ENCODE results near the gene TUBA1C. TPM values are rescaled to one million over a fixed set of nuclear protein-coding genes. Genes with fewer than 3 reads are reported as not detected.

TUBA1C gene
- polyA plus RNA-seq, result 237 TPM
- long read RNA-seq, donor 1, transcript TUBA1C-201 (4 exons, 3,001 nt), result major isoform, 50 of 601 reads
- long read RNA-seq, donor 1, partial matches to known transcripts, result 500 of 601 reads
- long read RNA-seq, donor 1, other reads (novel, unspliced or antisense), result 49 of 601 reads
- long read RNA-seq, donor 2, transcript TUBA1C-201 (4 exons, 3,001 nt), result major isoform, 79 of 1,079 reads
- long read RNA-seq, donor 2, partial matches to known transcripts, result 831 of 1,079 reads
- long read RNA-seq, donor 2, other reads (novel, unspliced or antisense), result 167 of 1,079 reads
- long read RNA-seq, donor 3, result 0 reads
- long read RNA-seq, donor 4, transcript TUBA1C-201 (4 exons, 3,001 nt), result major isoform, 12 of 12 reads
- long read RNA-seq, donor 4, partial matches to known transcripts, result 0 of 12 reads
- long read RNA-seq, donor 4, other reads (novel, unspliced or antisense), result 0 of 12 reads
- long read RNA-seq, donor 5, transcript TUBA1C-201 (4 exons, 3,001 nt), result major isoform, 34 of 69 reads
- long read RNA-seq, donor 5, partial matches to known transcripts, result 5 of 69 reads
- long read RNA-seq, donor 5, other reads (novel, unspliced or antisense), result 30 of 69 reads
- long read RNA-seq, donor 6, transcript TUBA1C-201 (4 exons, 3,001 nt), result major isoform, 55 of 483 reads
- long read RNA-seq, donor 6, partial matches to known transcripts, result 305 of 483 reads
- long read RNA-seq, donor 6, other reads (novel, unspliced or antisense), result 121 of 483 reads
- long read RNA-seq, donor 7, transcript TUBA1C-201 (4 exons, 3,001 nt), result major isoform, 16 of 737 reads
- long read RNA-seq, donor 7, partial matches to known transcripts, result 437 of 737 reads
- long read RNA-seq, donor 7, other reads (novel, unspliced or antisense), result 280 of 737 reads
- long read RNA-seq, donor 8, transcript TUBA1C-201 (4 exons, 3,001 nt), result major isoform, 96 of 485 reads
- long read RNA-seq, donor 8, transcript TUBA1C-203 (2 exons, 1,105 nt), result minor isoform, 5 of 485 reads
- long read RNA-seq, donor 8, partial matches to known transcripts, result 263 of 485 reads
- long read RNA-seq, donor 8, other reads (novel, unspliced or antisense), result 120 of 485 reads
- long read RNA-seq, donor 9, transcript TUBA1C-201 (4 exons, 3,001 nt), result major isoform, 76 of 165 reads
- long read RNA-seq, donor 9, partial matches to known transcripts, result 0 of 165 reads
- long read RNA-seq, donor 9, other reads (novel, unspliced or antisense), result 87 of 165 reads
- long read RNA-seq, donor 10, transcript TUBA1C-201 (4 exons, 3,001 nt), result major isoform, 67 of 149 reads
- long read RNA-seq, donor 10, partial matches to known transcripts, result 9 of 149 reads
- long read RNA-seq, donor 10, other reads (novel, unspliced or antisense), result 70 of 149 reads
- long read RNA-seq, donor 11, transcript TUBA1C-201 (4 exons, 3,001 nt), result major isoform, 54 of 127 reads
- long read RNA-seq, donor 11, partial matches to known transcripts, result 11 of 127 reads
- long read RNA-seq, donor 11, other reads (novel, unspliced or antisense), result 59 of 127 reads

DNA sequence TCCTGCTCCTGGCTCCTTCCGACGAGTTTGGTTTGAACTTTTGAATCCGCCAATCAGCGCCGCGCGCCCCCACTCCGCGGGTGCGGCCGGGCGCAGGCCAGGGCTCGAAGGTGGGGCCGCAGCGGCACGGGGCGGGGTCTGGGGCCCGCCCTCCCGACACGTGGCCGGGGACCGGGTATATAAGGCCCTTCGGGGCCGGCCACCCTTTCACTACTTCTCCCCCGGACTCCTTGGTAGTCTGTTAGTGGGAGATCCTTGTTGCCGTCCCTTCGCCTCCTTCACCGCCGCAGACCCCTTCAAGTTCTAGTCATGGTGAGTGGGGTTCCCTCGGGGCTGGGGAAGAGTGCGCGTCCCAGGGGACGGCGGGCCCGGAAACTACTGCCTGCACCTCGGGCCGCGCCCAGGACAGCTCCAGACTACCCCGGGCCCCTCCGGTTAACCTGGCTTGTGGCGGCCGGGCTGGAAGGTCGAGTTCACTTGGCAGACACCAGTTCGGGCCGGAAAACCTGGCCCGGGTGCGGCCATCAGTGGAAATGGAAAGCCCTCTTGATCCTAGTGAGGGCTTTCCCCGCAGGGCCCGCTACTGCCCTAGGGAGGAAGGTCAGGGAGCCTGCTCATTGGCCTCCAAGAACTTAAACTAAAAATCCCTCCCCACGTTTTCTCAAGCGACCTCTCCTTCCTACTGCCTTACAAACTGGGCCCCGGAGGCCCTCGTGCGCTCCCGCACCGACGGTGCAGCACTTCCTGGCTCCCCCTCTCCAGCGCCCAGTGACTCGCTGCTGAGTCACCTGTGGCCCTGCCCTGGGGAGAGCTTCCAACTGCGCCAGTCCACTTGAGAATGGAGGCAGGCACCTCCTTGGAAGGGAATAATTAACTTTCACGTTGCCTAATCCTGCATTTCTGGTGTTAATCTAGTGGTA is at the start of gene TUBA1C:
Gene TUBA1C (plus strand): TSS at position 210 of the 920 bp plus-strand sequence. CDS start 100 bp downstream, at position 310.
- peaks cover 10% of the 10 kb centered on the region for H3K36me3 ChIP-seq (ENCODE audit: control insufficient read depth, insufficient read depth, low read length)
- H3K4me1 ChIP-seq (ENCODE audit: control insufficient read depth, insufficient read depth, low read length), result peaks cover 23% of the 10 kb centered on the region
- DNase-seq, result peak; percentile 94 to 97
- H3K27ac ChIP-seq (ENCODE audit: low read length), result peak within 1 kb of the TSS; percentile 98
- peak within 1 kb of the TSS; percentile 90 for H3K4me3 ChIP-seq (ENCODE audit: low read length)
- H3K9me3 ChIP-seq (ENCODE audit: control insufficient read depth, low read depth, low read length), result peaks cover 10% of the 10 kb centered on the region
- no peaks in the 10 kb centered on the region for H3K27me3 ChIP-seq (ENCODE audit: control insufficient read depth, insufficient read depth, low read length)
- no CpG with 5 or more reads among the region's 61 CpGs for WGBS (ENCODE audit: insufficient coverage, low lambda C conversion rate)

DNA sequence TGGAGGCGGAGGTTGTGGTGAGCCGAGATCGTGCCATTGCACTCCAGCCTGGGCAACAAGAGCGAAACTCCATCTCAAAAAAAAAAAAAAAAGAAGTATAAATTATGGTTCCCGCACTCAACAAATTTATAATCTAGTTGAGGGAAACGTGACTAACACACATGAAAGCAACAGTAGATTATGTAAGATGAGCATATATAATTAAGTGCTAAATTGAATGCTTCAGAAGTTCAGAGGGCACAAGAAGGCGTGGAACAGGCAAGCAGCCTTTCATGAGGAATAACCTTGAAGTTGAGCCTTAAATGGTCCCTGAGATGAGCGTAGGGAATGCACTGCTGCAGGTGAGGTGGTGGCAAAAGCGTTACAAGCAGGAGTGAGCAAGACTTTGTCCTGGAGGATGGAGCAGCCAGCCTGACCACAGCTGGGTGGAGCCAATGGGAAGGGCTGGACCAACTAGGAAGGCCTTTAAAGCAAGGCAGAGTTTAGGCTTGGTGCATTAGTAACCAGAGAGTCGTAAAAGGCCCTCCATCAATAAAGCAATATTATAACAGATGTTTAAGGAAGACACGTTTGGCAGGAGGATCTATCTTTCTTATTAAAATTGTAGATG is 45.4 kb upstream of the TUBA1C start:
- Histone ChIP-seq H3K27me3 (ENCODE audit: control insufficient read depth, insufficient read depth, low read length) (no peaks in the 10 kb centered on the region), H3K9me3 (ENCODE audit: control insufficient read depth, low read depth, low read length) (no peaks in the 10 kb centered on the region), H3K36me3 (ENCODE audit: control insufficient read depth, insufficient read depth, low read length) (no peaks in the 10 kb centered on the region), H3K4me1 (ENCODE audit: control insufficient read depth, insufficient read depth, low read length) (no peaks in the 10 kb centered on the region), H3K27ac (ENCODE audit: low read length) (no peak overlapping the region), H3K4me3 (ENCODE audit: low read length) (no peak overlapping the region)
- 100% methylated on average over 3 of the region's 11 CpGs for WGBS (ENCODE audit: insufficient coverage, low lambda C conversion rate)
- no peak for DNase-seq

GRCh38 chr12:49220972-49221371 is 43.9 kb upstream of the TUBA1C start:
- Histone ChIP-seq H3K4me3 (ENCODE audit: low read length) (no peak overlapping the region), H3K4me1 (ENCODE audit: control insufficient read depth, insufficient read depth, low read length) (no peaks in the 10 kb centered on the region), H3K27ac (ENCODE audit: low read length) (no peak overlapping the region), H3K36me3 (ENCODE audit: control insufficient read depth, insufficient read depth, low read length) (no peaks in the 10 kb centered on the region), H3K27me3 (ENCODE audit: control insufficient read depth, insufficient read depth, low read length) (no peaks in the 10 kb centered on the region), H3K9me3 (ENCODE audit: control insufficient read depth, low read depth, low read length) (no peaks in the 10 kb centered on the region)
- no peak for DNase-seq
- no CpG with 5 or more reads among the region's 4 CpGs for WGBS (ENCODE audit: insufficient coverage, low lambda C conversion rate)

- WGBS (ENCODE audit: insufficient coverage, low lambda C conversion rate), result 100% methylated on average over 1 of the region's 1 CpG
- H3K36me3 ChIP-seq (ENCODE audit: control insufficient read depth, insufficient read depth, low read length), result no peaks in the 10 kb centered on the region
- no peak overlapping the region for H3K4me3 ChIP-seq (ENCODE audit: low read length)
- H3K27me3 ChIP-seq (ENCODE audit: control insufficient read depth, insufficient read depth, low read length), result no peaks in the 10 kb centered on the region
- H3K27ac ChIP-seq (ENCODE audit: low read length), result peak overlapping the region; percentile 58
- H3K4me1 ChIP-seq (ENCODE audit: control insufficient read depth, insufficient read depth, low read length), result no peaks in the 10 kb centered on the region
- DNase-seq, result no peak
- no peaks in the 10 kb centered on the region for H3K9me3 ChIP-seq (ENCODE audit: control insufficient read depth, low read depth, low read length)
Observed at GRCh38 chr12:49223122-49223521, 41.8 kb upstream of the TUBA1C start.

DNA sequence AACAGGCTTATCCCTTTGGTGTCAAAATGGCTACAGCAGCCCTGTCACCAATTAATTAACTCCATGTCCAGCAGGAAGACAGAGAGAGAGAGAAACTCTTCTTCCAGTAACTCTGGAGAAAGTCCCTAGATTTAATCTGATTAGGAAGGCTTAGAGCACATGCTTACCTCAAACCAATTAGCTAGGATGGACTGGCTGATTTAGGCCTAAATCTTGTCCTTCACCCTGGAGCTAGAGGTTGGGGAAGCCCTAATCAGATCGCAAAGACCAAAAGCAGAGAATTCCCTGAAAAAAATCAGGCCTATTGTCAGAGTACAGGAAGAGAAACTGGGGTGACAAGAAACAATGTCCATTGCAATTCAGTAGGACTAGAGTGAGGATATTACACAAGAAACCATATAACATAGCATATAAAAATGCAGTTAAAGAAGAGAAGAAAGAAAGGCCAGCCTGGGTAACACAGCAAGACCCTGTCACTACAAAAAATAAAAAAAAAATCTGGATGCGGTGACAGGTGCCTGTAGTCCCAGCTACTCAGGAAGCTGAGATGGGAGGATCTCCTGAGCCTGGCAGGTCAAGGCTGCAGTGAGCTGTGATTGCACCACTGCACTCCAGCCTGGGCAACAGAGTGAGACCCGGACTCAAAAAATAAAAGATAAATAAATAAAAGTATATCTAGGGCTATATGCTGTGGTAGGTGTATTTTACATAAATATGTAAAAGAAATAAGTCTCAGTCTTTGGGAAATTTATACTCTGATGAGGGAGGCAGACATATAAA is 41.1 kb upstream of the TUBA1C start:
- no peak overlapping the region for H3K27ac ChIP-seq (ENCODE audit: low read length)
- H3K4me3 ChIP-seq (ENCODE audit: low read length), result no peak overlapping the region
- DNase-seq, result no peak
- no peaks in the 10 kb centered on the region for H3K36me3 ChIP-seq (ENCODE audit: control insufficient read depth, insufficient read depth, low read length)
- 82% methylated on average over 2 of the region's 3 CpGs for WGBS (ENCODE audit: insufficient coverage, low lambda C conversion rate)
- no peaks in the 10 kb centered on the region for H3K4me1 ChIP-seq (ENCODE audit: control insufficient read depth, insufficient read depth, low read length)
- H3K9me3 ChIP-seq (ENCODE audit: control insufficient read depth, low read depth, low read length), result no peaks in the 10 kb centered on the region
- H3K27me3 ChIP-seq (ENCODE audit: control insufficient read depth, insufficient read depth, low read length), result no peaks in the 10 kb centered on the region

DNA sequence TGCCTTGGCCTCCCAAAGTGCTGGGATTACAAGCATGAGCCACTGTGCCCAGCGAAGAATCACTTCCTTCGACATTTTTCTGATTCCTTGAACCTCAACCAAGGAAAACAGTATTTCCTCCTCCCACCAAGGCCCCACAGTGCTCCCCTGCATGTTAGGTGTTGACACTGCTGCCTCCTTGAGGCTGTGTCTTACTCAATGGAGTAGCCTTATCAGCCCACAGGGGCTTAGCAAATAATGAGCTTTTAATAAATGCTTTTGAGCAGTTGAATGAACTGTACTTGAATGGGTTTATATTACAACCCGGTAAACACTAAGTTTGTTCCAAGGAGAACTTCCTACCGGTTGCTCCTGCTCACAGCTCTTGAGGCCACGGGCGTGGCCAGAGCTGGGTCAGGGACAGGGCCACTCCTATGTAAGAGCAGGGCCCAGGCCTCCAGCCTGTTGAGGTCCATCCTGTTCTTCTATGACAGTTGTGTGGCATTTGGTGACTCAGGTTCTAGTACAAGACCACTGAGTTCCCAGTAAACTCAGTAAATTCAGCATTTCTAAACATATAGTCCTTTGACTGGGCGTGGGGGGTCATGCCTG is 39.2 kb upstream of the TUBA1C start:
- no peaks in the 10 kb centered on the region for H3K36me3 ChIP-seq (ENCODE audit: control insufficient read depth, insufficient read depth, low read length)
- DNase-seq, result no peak
- H3K4me1 ChIP-seq (ENCODE audit: control insufficient read depth, insufficient read depth, low read length), result no peaks in the 10 kb centered on the region
- WGBS (ENCODE audit: insufficient coverage, low lambda C conversion rate), result no CpG with 5 or more reads among the region's 7 CpGs
- no peaks in the 10 kb centered on the region for H3K9me3 ChIP-seq (ENCODE audit: control insufficient read depth, low read depth, low read length)
- no peak overlapping the region for H3K27ac ChIP-seq (ENCODE audit: low read length)
- no peak overlapping the region for H3K4me3 ChIP-seq (ENCODE audit: low read length)
- no peaks in the 10 kb centered on the region for H3K27me3 ChIP-seq (ENCODE audit: control insufficient read depth, insufficient read depth, low read length)

GRCh38 chr12:49227713-49228112 is 37.2 kb upstream of the TUBA1C start:
- 100% methylated on average over 1 of the region's 3 CpGs for WGBS (ENCODE audit: insufficient coverage, low lambda C conversion rate)
- Histone ChIP-seq H3K36me3 (ENCODE audit: control insufficient read depth, insufficient read depth, low read length) (no peaks in the 10 kb centered on the region), H3K4me3 (ENCODE audit: low read length) (no peak overlapping the region), H3K27me3 (ENCODE audit: control insufficient read depth, insufficient read depth, low read length) (no peaks in the 10 kb centered on the region), H3K4me1 (ENCODE audit: control insufficient read depth, insufficient read depth, low read length) (peaks cover under 1% of the 10 kb centered on the region), H3K27ac (ENCODE audit: low read length) (no peak overlapping the region), H3K9me3 (ENCODE audit: control insufficient read depth, low read depth, low read length) (no peaks in the 10 kb centered on the region)
- no peak for DNase-seq

DNA sequence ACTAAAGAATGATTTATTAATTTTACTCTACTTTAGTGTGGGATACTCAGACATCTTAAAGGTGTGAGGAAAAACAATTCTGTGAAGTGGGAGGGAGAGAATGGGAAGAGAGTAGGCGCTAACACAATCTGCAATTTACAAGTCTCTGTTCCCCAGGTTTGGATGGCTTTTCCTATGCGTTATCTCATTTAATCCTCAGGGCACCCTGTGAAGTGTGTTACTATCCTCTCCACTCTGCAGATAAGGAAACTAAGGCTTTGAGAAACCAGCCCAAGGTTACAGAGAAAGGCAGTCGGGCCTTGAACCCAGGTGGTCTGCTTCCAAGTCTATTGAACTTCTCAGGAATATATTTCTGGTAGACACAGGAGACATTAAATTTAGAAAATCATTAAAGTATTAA is 36.2 kb upstream of the TUBA1C start:
- no peaks in the 10 kb centered on the region for H3K9me3 ChIP-seq (ENCODE audit: control insufficient read depth, low read depth, low read length)
- no peak overlapping the region for H3K27ac ChIP-seq (ENCODE audit: low read length)
- no peaks in the 10 kb centered on the region for H3K36me3 ChIP-seq (ENCODE audit: control insufficient read depth, insufficient read depth, low read length)
- H3K4me3 ChIP-seq (ENCODE audit: low read length), result no peak overlapping the region
- no peaks in the 10 kb centered on the region for H3K27me3 ChIP-seq (ENCODE audit: control insufficient read depth, insufficient read depth, low read length)
- no peak for DNase-seq
- 58% methylated on average over 2 of the region's 3 CpGs for WGBS (ENCODE audit: insufficient coverage, low lambda C conversion rate)
- H3K4me1 ChIP-seq (ENCODE audit: control insufficient read depth, insufficient read depth, low read length), result peaks cover 10% of the 10 kb centered on the region
